Thoracic aorta (tissue), 2 donors: ENCODE results near the gene CDH11. TPM values are rescaled to one million over a fixed set of nuclear protein-coding genes. Genes with fewer than 3 reads are reported as not detected.

Experiments
- ATAC-seq: fragments of 150-250 bp; one replicate; pipeline ENCODE4 v1.8.0; 2017; ENCODE audit warnings: low read depth; ENCODE audit not compliant: insufficient number of reproducible peaks, low FRiP score
- DNase-seq: peaks from one replicate; pipeline ENCODE4 v3.0.0-alpha.2; 2020; ENCODE audit warnings: low spot score
- H3K27ac ChIP-seq, 2 donors: fragments of 200-600 bp; sonication (generic); 1 replicate in 1 of 2; 2 replicates in 1 of 2; pipeline ENCODE4 v1.5.1; 2016; ENCODE audit warnings: mild to moderate bottlenecking in 2 of 2, moderate library complexity in 2 of 2
- H3K27me3 ChIP-seq: fragments of 200-600 bp; sonication (generic); replicated peaks from 2 replicates; pipeline ENCODE4 v1.6.0; 2016; ENCODE audit warnings: mild to moderate bottlenecking; ENCODE audit not compliant: insufficient read depth
- H3K36me3 ChIP-seq: fragments of 200-600 bp; sonication (generic); one replicate; pipeline ENCODE4 v1.5.1; 2016
- H3K4me1 ChIP-seq, 2 donors: fragments of 200-600 bp; sonication (generic); 1 replicate in 1 of 2; 2 replicates in 1 of 2; pipeline versions ENCODE4 v1.5.1 to v1.6.0; 2016; ENCODE audit warnings: low read depth in 2 of 2, mild to moderate bottlenecking in 1 of 2; ENCODE audit not compliant: control insufficient read depth in 1 of 2
- H3K4me3 ChIP-seq: fragments of 200-600 bp; sonication (generic); 2 replicates; pipeline ENCODE4 v1.5.1; 2016; ENCODE audit warnings: mild to moderate bottlenecking
- H3K9me3 ChIP-seq: fragments of 200-600 bp; sonication (generic); 2 replicates; pipeline ENCODE4 v1.5.1; 2016
- total RNA-seq, 2 donors: library from RNA; depleted of rRNA; stranded (reverse); fragments of >200 nt; gene quantifications; one replicate each; pipeline versions ENCODE4 v1.1.0 to v1.2.3, GENCODE V29; 2016
- TF ChIP-seq, protein P1 (sequence below): fragments of 200-600 bp; sonication (generic); IDR thresholded peaks from one replicate; pipeline ENCODE4 v1.5.1; 2019; ENCODE audit warnings: antibody characterized with exemption

Gene CDH11
- total RNA-seq, 2 donors from 2014 or later, result 191 to 354 TPM

DNA sequence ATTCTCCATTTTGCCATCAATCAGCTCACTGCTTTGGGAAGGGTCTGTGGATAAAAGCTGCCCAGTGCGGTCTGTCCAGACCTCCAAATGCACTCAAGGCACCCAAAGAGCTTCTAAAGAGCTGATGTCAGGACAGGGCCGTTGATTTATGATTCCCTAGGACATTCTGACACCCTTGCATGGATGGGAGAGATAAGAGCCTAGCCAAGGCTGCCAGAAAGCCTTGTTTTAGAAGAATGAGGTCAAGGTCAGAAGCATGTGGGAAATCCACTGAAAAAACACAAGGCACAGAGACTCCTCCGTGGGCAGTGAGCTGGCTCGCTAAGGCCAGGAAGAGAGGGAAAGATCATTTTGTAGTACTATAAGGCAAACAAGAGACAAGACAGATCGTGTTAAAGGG lies 214.0 kb downstream of the CDH11 start:
- ATAC-seq, result no peak

DNA sequence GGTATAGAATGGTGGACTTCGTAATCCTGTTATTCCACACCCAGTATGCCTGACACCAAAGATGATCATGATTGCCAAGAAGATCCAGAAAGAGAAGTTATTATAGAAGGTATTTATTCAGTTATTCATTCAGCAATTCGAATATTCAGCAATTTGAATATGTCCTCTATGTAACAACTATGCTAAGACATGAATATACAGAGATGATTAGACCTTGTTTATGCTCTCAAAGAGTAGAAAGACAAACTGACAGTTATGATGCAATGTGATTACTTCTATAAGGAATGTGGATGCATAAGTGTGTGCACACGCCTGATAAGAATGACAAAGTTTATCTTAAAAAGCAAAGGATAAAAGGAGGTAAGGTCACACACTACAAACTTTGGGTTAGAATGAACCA lies 218.1 kb downstream of the CDH11 start:
- no peak for ATAC-seq

More for the DNA sequence above, 214.0 kb downstream of the CDH11 start:
- H3K4me3 ChIP-seq, result no peak overlapping the region
- no peak for DNase-seq
- no peak overlapping the region for H3K27ac ChIP-seq
- no peaks in the 10 kb centered on the region for H3K9me3 ChIP-seq
- TF ChIP-seq, protein P1, sequence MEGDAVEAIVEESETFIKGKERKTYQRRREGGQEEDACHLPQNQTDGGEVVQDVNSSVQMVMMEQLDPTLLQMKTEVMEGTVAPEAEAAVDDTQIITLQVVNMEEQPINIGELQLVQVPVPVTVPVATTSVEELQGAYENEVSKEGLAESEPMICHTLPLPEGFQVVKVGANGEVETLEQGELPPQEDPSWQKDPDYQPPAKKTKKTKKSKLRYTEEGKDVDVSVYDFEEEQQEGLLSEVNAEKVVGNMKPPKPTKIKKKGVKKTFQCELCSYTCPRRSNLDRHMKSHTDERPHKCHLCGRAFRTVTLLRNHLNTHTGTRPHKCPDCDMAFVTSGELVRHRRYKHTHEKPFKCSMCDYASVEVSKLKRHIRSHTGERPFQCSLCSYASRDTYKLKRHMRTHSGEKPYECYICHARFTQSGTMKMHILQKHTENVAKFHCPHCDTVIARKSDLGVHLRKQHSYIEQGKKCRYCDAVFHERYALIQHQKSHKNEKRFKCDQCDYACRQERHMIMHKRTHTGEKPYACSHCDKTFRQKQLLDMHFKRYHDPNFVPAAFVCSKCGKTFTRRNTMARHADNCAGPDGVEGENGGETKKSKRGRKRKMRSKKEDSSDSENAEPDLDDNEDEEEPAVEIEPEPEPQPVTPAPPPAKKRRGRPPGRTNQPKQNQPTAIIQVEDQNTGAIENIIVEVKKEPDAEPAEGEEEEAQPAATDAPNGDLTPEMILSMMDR, result no peak
- peaks cover 5 to 29% of the 10 kb centered on the region in 2 donors for H3K4me1 ChIP-seq
- H3K36me3 ChIP-seq, result no peaks in the 10 kb centered on the region
- H3K27me3 ChIP-seq, result no peaks in the 10 kb centered on the region

DNA sequence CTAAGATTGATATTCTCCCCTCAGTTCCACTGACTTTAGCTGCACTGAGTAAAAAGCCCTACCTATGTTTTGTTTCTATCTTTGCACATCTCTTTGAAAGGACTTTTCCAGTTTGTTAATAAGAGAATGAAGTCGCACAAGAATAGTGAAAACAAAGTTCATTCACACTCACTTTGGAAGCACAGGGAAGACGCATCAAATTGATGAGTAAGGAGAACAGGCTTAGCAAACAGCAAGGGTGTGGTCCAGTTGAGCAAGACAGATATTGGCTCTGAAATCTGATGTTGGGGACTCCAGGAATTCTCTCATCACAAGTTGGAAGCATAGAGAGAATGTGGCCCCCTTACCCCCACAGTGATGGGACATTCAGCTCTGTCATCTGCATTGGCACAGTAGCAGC lies 221.3 kb downstream of the CDH11 start:
- no peak overlapping the region for H3K4me3 ChIP-seq
- TF ChIP-seq, protein P1, result no peak
- H3K27me3 ChIP-seq, result no peaks in the 10 kb centered on the region
- H3K27ac ChIP-seq, result no peak overlapping the region
- no peak for DNase-seq
- ATAC-seq, result no peak
- peaks cover 0 to 9% of the 10 kb centered on the region in 2 donors for H3K4me1 ChIP-seq
- H3K9me3 ChIP-seq, result no peaks in the 10 kb centered on the region
- H3K36me3 ChIP-seq, result no peaks in the 10 kb centered on the region

More for the DNA sequence above, 218.1 kb downstream of the CDH11 start:
- Histone ChIP-seq H3K27ac (no peak overlapping the region), H3K9me3 (no peaks in the 10 kb centered on the region), H3K4me3 (no peak overlapping the region), H3K4me1 (peaks cover 0 to 15% of the 10 kb centered on the region in 2 donors), H3K36me3 (no peaks in the 10 kb centered on the region), H3K27me3 (no peaks in the 10 kb centered on the region)
- no peak for DNase-seq
- TF ChIP-seq, protein P1, result no peak

DNA sequence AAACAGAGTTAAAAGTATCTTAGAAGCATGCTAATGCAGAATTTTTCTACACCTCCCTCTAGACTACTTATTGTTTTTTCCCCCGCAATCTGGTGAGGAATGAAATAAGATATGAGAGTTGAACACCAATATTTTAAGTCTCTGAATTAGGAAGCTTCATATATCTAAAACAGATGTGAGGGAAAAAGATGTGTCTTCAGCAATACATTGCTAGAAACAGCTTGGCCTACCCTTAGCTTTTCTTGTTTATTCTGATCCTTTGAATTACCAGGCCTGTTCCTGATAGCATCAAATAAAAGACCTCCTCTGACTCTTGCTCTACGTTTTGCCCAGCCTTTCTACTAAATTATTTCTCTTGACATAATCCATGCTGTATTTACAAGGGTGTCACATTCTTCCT lies 221.8 kb downstream of the CDH11 start:
- Histone ChIP-seq H3K4me3 (no peak overlapping the region), H3K36me3 (no peaks in the 10 kb centered on the region), H3K27ac (no peak overlapping the region), H3K4me1 (peaks cover 0 to 9% of the 10 kb centered on the region in 2 donors), H3K9me3 (no peaks in the 10 kb centered on the region), H3K27me3 (no peaks in the 10 kb centered on the region)
- DNase-seq, result no peak
- TF ChIP-seq, protein P1, result no peak
- ATAC-seq, result no peak

DNA sequence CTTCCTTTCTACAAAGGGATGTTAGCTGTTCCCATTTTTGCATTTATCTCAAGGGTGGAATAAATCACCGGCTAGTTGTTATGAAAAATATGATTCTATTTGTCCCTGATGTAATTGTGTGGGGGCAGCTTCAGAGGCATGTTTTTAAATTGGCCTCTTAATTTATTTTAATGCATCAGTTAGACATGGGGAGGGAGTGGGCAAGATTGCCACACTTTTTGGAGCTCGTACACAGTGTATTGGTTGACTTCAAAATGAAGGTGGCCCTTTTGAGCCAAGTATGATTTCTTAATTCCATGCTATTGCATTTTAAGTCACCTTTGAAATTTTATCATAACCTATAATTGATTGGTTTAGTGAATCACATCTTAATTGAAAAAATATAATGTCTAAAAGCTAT lies 223.7 kb downstream of the CDH11 start:
- Histone ChIP-seq H3K36me3 (no peaks in the 10 kb centered on the region), H3K27ac (no peak overlapping the region), H3K4me3 (no peak overlapping the region), H3K27me3 (no peaks in the 10 kb centered on the region), H3K9me3 (no peaks in the 10 kb centered on the region), H3K4me1 (peaks cover 0 to 9% of the 10 kb centered on the region in 2 donors)
- TF ChIP-seq, protein P1, result no peak
- no peak for DNase-seq
- no peak for ATAC-seq
